Activated gamma-delta T cell treated with Interleukin-2 at 50 U/mL for 16 hours (primary cell): Measurements from ENCODE around the gene FCRL2.
A peak's percentile ranks its signal among the peaks of the same experiment; 100 is the strongest.

Source experiments
- DNase-seq: peaks from one replicate; pipeline ENCODE4 v3.0.0-alpha.2; 2020

Gene FCRL2

GRCh38 chr1:157776971-157777391, at the start of gene FCRL2:
TSS of gene FCRL2 (minus strand) at chr1:157777132. CDS start at chr1:157777073, 59 bp downstream.
- DNase-seq: no peak

- DNase-seq: no peak
These were observed 43.4 kb upstream of the FCRL2 start for GRCh38 chr1:157820299-157820698.

GRCh38 chr1:157819896-157820295, 43.0 kb upstream of the FCRL2 start, which contains the start of gene FCRL1:
TSS of gene FCRL1 (minus strand) at chr1:157820120. CDS start at chr1:157820037, 83 bp downstream.
- no peak for DNase-seq

GRCh38 chr1:157819215-157819614, 42.3 kb upstream of the FCRL2 start:
- no peak for DNase-seq

GRCh38 chr1:157813269-157813668, 36.3 kb upstream of the FCRL2 start:
- DNase-seq: no peak

- DNase-seq: no peak
These were observed 29.7 kb upstream of the FCRL2 start for GRCh38 chr1:157806431-157807149.

- no peak for DNase-seq
These were observed 26.9 kb upstream of the FCRL2 start for GRCh38 chr1:157803851-157804250.

GRCh38 chr1:157799996-157800395, 23.1 kb upstream of the FCRL2 start:
- no peak for DNase-seq

GRCh38 chr1:157798211-157798610, 21.3 kb upstream of the FCRL2 start:
- no peak for DNase-seq

GRCh38 chr1:157785248-157785647, 8.3 kb upstream of the FCRL2 start:
- no peak for DNase-seq

- no peak for DNase-seq
These were observed 7.9 kb upstream of the FCRL2 start for GRCh38 chr1:157784801-157785200.

GRCh38 chr1:157782931-157783330, 6.0 kb upstream of the FCRL2 start:
- DNase-seq: no peak

GRCh38 chr1:157781048-157781447, 4.1 kb upstream of the FCRL2 start:
- no peak for DNase-seq

- no peak for DNase-seq
These were observed 1.6 kb downstream of the FCRL2 start for GRCh38 chr1:157775101-157775870.

- no peak for DNase-seq
These were observed 2.5 kb downstream of the FCRL2 start for GRCh38 chr1:157774412-157774811.

- DNase-seq: peak; percentile 9
These were observed 3.2 kb downstream of the FCRL2 start for GRCh38 chr1:157773493-157774350.

GRCh38 chr1:157771661-157772425, 5.1 kb downstream of the FCRL2 start:
- no peak for DNase-seq

- no peak for DNase-seq
These were observed 6.4 kb downstream of the FCRL2 start for GRCh38 chr1:157770442-157771043.

GRCh38 chr1:157766792-157767191, 10.1 kb downstream of the FCRL2 start:
- DNase-seq: no peak

GRCh38 chr1:157758018-157758417, 18.9 kb downstream of the FCRL2 start:
- no peak for DNase-seq

- no peak for DNase-seq
These were observed 23.3 kb downstream of the FCRL2 start for GRCh38 chr1:157753611-157754010.

- DNase-seq: no peak
These were observed 25.6 kb downstream of the FCRL2 start for GRCh38 chr1:157751283-157751682.
